HFFc6 (cell line): ENCODE data around the gene GRAMD2A. TPM values are rescaled to one million over a fixed set of nuclear protein-coding genes. Genes with fewer than 3 reads are reported as not detected.

Experiments
- DNase-seq: peaks from one replicate; pipeline ENCODE4 v3.0.0-alpha.2; 2018
- H3K27ac Mint-ChIP-seq: 2 replicates; pipeline ENCODE4 v1.8.0; 2020; ENCODE audit warnings: mild to moderate bottlenecking, mixed read lengths
- H3K27me3 Mint-ChIP-seq: 2 replicates; pipeline ENCODE4 v1.8.0; 2021; ENCODE audit warnings: mild to moderate bottlenecking, moderate library complexity, mixed read lengths; ENCODE audit not compliant: insufficient read depth
- H3K36me3 Mint-ChIP-seq: 2 replicates; pipeline ENCODE4 v1.8.0; 2021; ENCODE audit warnings: low read depth, mixed read lengths
- H3K4me1 Mint-ChIP-seq: 2 replicates; pipeline ENCODE4 v1.8.0; 2020; ENCODE audit warnings: low read depth, mixed read lengths
- H3K4me3 Mint-ChIP-seq: 2 replicates; pipeline ENCODE4 v1.8.0; 2020; ENCODE audit warnings: mild to moderate bottlenecking, moderate library complexity, mixed read lengths
- H3K9me3 Mint-ChIP-seq: 2 replicates; pipeline ENCODE4 v1.8.0; 2020; ENCODE audit warnings: mild to moderate bottlenecking, mixed read lengths
- total RNA-seq, 6 experiments: library from RNA; stranded (reverse); fragmentation: NEBNext Ultra II Directional; extraction: Animal tissue kit (Norgen Biotek cat#: 25700); gene quantifications; 2 replicates in 1 of 6; 3 replicates in 5 of 6; pipeline ENCODE4 v1.2.3, GENCODE V29; 2021
- TF ChIP-seq, protein P1 (sequence below): fragments of 200-600 bp; sonication (generic); IDR thresholded peaks from 2 replicates; pipeline ENCODE4 v1.5.0; 2021; ENCODE audit warnings: antibody characterized with exemption, mild to moderate bottlenecking

The GRAMD2A gene
- total RNA-seq, 6 experiments from 2014 or later: 0.14 TPM; not detected in 5

- no peak for DNase-seq
- H3K27me3 Mint-ChIP-seq: no peaks in the 10 kb centered on the region; the same call in none of the 2 replicates
- peaks cover 11% of the 10 kb centered on the region for H3K4me1 Mint-ChIP-seq
- H3K36me3 Mint-ChIP-seq: no peaks in the 10 kb centered on the region
- TF ChIP-seq, protein P1, sequence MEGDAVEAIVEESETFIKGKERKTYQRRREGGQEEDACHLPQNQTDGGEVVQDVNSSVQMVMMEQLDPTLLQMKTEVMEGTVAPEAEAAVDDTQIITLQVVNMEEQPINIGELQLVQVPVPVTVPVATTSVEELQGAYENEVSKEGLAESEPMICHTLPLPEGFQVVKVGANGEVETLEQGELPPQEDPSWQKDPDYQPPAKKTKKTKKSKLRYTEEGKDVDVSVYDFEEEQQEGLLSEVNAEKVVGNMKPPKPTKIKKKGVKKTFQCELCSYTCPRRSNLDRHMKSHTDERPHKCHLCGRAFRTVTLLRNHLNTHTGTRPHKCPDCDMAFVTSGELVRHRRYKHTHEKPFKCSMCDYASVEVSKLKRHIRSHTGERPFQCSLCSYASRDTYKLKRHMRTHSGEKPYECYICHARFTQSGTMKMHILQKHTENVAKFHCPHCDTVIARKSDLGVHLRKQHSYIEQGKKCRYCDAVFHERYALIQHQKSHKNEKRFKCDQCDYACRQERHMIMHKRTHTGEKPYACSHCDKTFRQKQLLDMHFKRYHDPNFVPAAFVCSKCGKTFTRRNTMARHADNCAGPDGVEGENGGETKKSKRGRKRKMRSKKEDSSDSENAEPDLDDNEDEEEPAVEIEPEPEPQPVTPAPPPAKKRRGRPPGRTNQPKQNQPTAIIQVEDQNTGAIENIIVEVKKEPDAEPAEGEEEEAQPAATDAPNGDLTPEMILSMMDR: no peak
- H3K4me3 Mint-ChIP-seq: no peak overlapping the region
- no peaks in the 10 kb centered on the region for H3K9me3 Mint-ChIP-seq
- no peak overlapping the region for H3K27ac Mint-ChIP-seq
Measured at GRCh38 chr15:72156928-72157327, 40.7 kb downstream of the GRAMD2A start.

DNA sequence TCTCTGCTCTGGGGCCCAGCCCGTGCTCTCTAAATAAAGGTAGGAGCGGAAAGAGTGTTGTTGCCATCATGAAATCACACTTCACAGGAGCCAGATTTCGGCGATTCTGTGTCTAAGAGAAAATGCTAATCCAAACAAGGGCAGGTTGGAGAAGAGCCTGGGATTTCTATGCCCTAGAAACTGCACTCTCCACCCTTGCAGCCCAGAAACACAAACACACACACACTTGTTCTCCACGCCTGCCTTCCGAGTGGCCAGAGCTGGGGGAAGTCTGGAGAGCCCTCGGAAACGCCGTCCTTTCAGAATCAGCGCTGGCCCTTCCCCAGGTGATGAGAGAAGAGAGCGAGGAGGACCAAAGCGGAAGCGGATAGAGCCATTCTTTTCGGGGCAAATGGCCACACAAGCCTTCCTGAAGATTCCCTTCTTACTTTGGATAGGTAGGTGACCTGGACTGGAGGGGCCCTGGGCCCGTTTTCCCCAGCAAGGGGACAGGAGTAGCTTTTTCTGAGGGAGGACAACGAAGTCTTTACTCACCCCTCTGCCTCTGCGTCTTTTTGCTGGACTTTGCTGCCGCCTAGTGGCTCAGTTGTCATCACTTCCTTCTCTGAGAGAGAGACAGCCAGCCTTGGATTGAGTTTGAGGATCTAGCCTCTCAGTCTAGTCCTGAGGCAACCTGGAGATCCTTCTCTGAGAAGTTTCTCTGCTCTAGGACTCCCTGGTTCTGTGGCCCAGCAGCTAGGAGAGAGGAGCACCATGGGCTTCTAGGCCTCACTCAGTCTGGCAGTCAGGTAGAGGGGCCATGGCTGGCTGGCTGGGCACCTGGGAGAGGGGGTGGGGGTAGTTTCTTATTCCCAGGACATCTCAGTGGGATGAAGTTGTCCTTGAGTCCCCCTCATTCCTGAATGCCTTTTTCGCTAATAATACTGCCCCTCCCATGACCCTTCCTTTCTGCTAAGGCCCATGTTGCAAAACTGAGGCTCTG is 41.7 kb downstream of the GRAMD2A start:
- no peaks in the 10 kb centered on the region for H3K9me3 Mint-ChIP-seq
- TF ChIP-seq, protein P1: peak; percentile 94
- peak; percentile 73 for DNase-seq
- H3K27me3 Mint-ChIP-seq: no peaks in the 10 kb centered on the region; the same call in 1 of the 2 replicates
- peak overlapping the region; percentile 94 for H3K4me3 Mint-ChIP-seq
- H3K36me3 Mint-ChIP-seq: no peaks in the 10 kb centered on the region
- peaks cover 11% of the 10 kb centered on the region for H3K4me1 Mint-ChIP-seq
- peak overlapping the region; percentile 31; the same call in 1 of the 2 replicates for H3K27ac Mint-ChIP-seq

GRCh38 chr15:72155003-72155621 is 42.5 kb downstream of the GRAMD2A start:
- Mint-ChIP-seq H3K4me1 (peaks cover 11% of the 10 kb centered on the region), H3K4me3 (peak overlapping the region; percentile 94), H3K36me3 (no peaks in the 10 kb centered on the region), H3K27me3 (no peaks in the 10 kb centered on the region; the same call in 1 of the 2 replicates), H3K9me3 (no peaks in the 10 kb centered on the region), H3K27ac (no peak overlapping the region)
- TF ChIP-seq, protein P1: no peak
- DNase-seq: no peak

DNA sequence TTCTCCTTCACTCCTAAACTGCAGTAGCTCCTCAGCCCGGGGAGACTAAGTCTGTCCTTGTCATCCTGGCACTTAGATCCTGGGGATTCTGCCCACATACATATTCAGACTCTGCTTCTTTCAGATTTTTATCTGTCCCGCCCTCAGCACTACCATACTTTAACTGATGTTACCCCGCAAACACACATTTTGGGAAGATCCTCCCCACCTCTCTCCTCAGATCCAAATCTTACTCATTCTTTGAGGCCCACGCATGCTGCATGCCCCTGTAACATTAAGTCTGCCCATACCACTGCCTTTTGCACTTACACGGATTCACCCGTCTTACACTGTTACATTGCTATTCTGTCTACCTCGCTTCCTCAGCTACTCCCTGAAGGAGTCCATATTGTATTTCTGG is 43.3 kb downstream of the GRAMD2A start:
- Mint-ChIP-seq H3K9me3 (no peaks in the 10 kb centered on the region), H3K4me3 (no peak overlapping the region), H3K4me1 (peaks cover 11% of the 10 kb centered on the region), H3K36me3 (no peaks in the 10 kb centered on the region), H3K27ac (no peak overlapping the region), H3K27me3 (no peaks in the 10 kb centered on the region; the same call in 1 of the 2 replicates)
- TF ChIP-seq, protein P1: no peak
- DNase-seq: no peak

DNA sequence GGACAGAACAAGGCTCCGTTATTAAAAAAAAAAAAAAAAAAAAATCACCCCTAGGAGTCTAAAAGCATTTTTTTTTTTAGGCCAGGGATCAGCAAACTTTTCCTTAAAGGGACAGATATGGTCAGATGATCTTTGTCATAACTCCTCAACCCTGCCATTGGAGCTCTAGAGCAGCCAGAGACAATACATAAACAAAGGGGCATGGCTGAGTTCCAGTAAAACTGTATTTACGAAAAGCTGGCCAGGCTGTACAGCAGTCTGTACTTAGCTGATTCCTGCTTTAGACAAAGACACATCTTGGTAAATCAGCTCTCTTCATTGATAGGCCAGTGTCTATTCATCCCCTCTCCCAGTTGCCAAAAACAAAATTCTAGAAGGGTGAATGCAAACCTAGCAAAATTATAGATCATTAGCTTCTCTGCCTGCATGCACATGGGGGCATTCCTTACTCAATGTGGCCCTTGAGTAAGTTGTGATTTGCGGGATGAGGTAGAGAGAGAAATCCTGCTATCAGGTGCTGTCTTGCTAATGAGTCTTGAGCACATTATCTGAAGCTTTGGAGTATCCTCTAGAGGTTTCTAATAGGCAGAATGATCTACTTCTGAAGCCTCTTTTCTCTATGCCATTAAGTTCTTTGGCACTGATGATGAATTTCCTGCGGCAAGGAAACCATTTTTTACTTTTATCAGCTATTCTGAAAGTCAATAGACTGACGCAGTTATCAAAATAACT is 44.2 kb downstream of the GRAMD2A start:
- no peaks in the 10 kb centered on the region for H3K9me3 Mint-ChIP-seq
- TF ChIP-seq, protein P1: no peak
- H3K36me3 Mint-ChIP-seq: no peaks in the 10 kb centered on the region
- no peak overlapping the region for H3K4me3 Mint-ChIP-seq
- no peaks in the 10 kb centered on the region; the same call in 1 of the 2 replicates for H3K27me3 Mint-ChIP-seq
- H3K27ac Mint-ChIP-seq: no peak overlapping the region
- H3K4me1 Mint-ChIP-seq: peaks cover 11% of the 10 kb centered on the region
- no peak for DNase-seq
